Measurements from ENCODE around the gene CFTR. TPM values are rescaled to one million over a fixed set of nuclear protein-coding genes. Genes with fewer than 3 reads are reported as not detected.

Gene CFTR
- total and polyA plus RNA-seq, 10 of the 15 experiments (the other 5 are each of a cell fraction or from before 2014, with no cell fraction given): 0.02 to 2.3 (median 0.21) TPM; not detected in 1

- TF ChIP-seq ATF3 (IDR thresholded peaks at IDR 0.05; ENCODE audit: borderline replicate concordance, extremely low read depth, low read depth, low read length): no peak
- TF ChIP-seq EP300 (IDR thresholded peaks at IDR 0.05; ENCODE audit: borderline replicate concordance in 1 of 2, control insufficient read depth in 1 of 2, low read depth in 2 of 2, low read length in 2 of 2): peak; percentile 73 to 81; a peak in 3 of 4 replicates
- no peak for TF ChIP-seq TARDBP (IDR thresholded peaks at IDR 0.05; ENCODE audit: borderline replicate concordance)
- no peak for TF ChIP-seq CBFB (IDR thresholded peaks at IDR 0.05; ENCODE audit: low read depth)
- TF ChIP-seq YY1 (IDR thresholded peaks at IDR 0.05; ENCODE audit: low read depth, low read length): no peak
- TF ChIP-seq RCOR1 (conservative IDR thresholded peaks at IDR 0.05; ENCODE audit: low read depth, low read length): no peak
- TF ChIP-seq CREB1 (IDR thresholded peaks at IDR 0.05; ENCODE audit: low read depth): peak; percentile 48; the same call in 1 of the 2 replicates
- TF ChIP-seq ATF2 (IDR thresholded peaks at IDR 0.05; ENCODE audit: low read length): peak; percentile 50; the same call in 1 of the 2 replicates
- peak; percentile 71 for TF ChIP-seq PKNOX1 (IDR thresholded peaks at IDR 0.05)
- TF ChIP-seq SMC3 (IDR thresholded peaks at IDR 0.05; ENCODE audit: borderline replicate concordance, low read length): no peak
- no peak for TF ChIP-seq BCLAF1 (IDR thresholded peaks at IDR 0.05)
- TF ChIP-seq FOS (IDR thresholded peaks at IDR 0.05; ENCODE audit: borderline replicate concordance, extremely low read depth, insufficient read length): no peak
- TF ChIP-seq BCL11A (IDR thresholded peaks at IDR 0.05; ENCODE audit: low read depth, low read length): peak; percentile 86
- TF ChIP-seq NFYA (IDR thresholded peaks at IDR 0.05; ENCODE audit: borderline replicate concordance, low read depth, low read length): no peak
- TF ChIP-seq BRCA1 (IDR thresholded peaks at IDR 0.05; ENCODE audit: low read depth, low read length): no peak
- no peak for TF ChIP-seq ZNF217 (IDR thresholded peaks at IDR 0.05)
- no peak for TF ChIP-seq HDGF (IDR thresholded peaks at IDR 0.05)
- TF ChIP-seq NFYB (IDR thresholded peaks at IDR 0.05; ENCODE audit: insufficient read depth, low read depth, low read length): no peak
- TF ChIP-seq CHD1 (IDR thresholded peaks at IDR 0.05; ENCODE audit: low read depth, low read length): no peak
- TF ChIP-seq CTCF (IDR thresholded peaks at IDR 0.05 in 2 of 3, conservative IDR thresholded peaks at IDR 0.05 in 1 of 3; ENCODE audit: control insufficient read depth in 2 of 3, extremely low read depth in 1 of 3, insufficient read depth in 1 of 3, low read depth in 3 of 3, low read length in 3 of 3): no peak
- no peak for TF ChIP-seq SPI1 (IDR thresholded peaks at IDR 0.05; ENCODE audit: borderline replicate concordance, insufficient read depth, low read depth, low read length)
- TF ChIP-seq IKZF1 (conservative IDR thresholded peaks at IDR 0.05): peak; percentile 87
- no peak for TF ChIP-seq RAD21 (IDR thresholded peaks at IDR 0.05; ENCODE audit: insufficient read depth, low read depth, low read length)
Measured at GRCh38 chr7:117435475-117436043, 44.3 kb upstream of the CFTR start (continued).

All from GM12878 (cell line).